Activated CD4-positive, alpha-beta memory T cell treated with anti-CD3 and anti-CD28 coated beads, Interleukin-2, amount 10 ng/mL, durations not matched to agents 7 days and 5 days (primary cell): ENCODE results near the gene METTL26. TPM values are rescaled to one million over a fixed set of nuclear protein-coding genes. Genes with fewer than 3 reads are reported as not detected.

Experiments used
- CTCF ChIA-PET: fragments of 350-600 bp; sonication (Branson Sonifier 250); formaldehyde crosslinking; loops from one replicate; lab custom pipeline; 2021; ENCODE audit warnings: antibody characterized with exemption, inconsistent platforms; lab: Charles Lee
- POLR2A ChIA-PET: fragments of 350-600 bp; sonication (Branson Sonifier 250); formaldehyde crosslinking; loops from one replicate; lab custom pipeline; 2021; ENCODE audit warnings: antibody characterized with exemption; lab: Charles Lee
- DNase-seq: peaks from one replicate; pipeline ENCODE4 v3.0.0-alpha.2; 2020
- H3K27ac Mint-ChIP-seq: one replicate; pipeline ENCODE4 v1.8.0; 2021; ENCODE audit warnings: mild to moderate bottlenecking, mixed read lengths
- H3K27me3 Mint-ChIP-seq: one replicate; pipeline ENCODE4 v1.8.0; 2021; ENCODE audit warnings: mixed read lengths
- H3K36me3 Mint-ChIP-seq: one replicate; pipeline ENCODE4 v1.8.0; 2021; ENCODE audit warnings: low read depth, mixed read lengths
- H3K4me1 Mint-ChIP-seq: one replicate; pipeline ENCODE4 v1.8.0; 2021; ENCODE audit warnings: mixed read lengths
- H3K4me3 Mint-ChIP-seq: one replicate; pipeline ENCODE4 v1.8.0; 2021; ENCODE audit warnings: mild to moderate bottlenecking, mixed read lengths
- H3K9me3 Mint-ChIP-seq: one replicate; pipeline ENCODE4 v1.8.0; 2021; ENCODE audit warnings: mixed read lengths
- total RNA-seq, 2 experiments: library from RNA; stranded (reverse); gene quantifications; one replicate each; pipeline ENCODE4 v1.2.3, GENCODE V29; 2021

METTL26 gene
- total RNA-seq, 2 experiments from 2014 or later = 66.6 to 67.5 TPM

- Mint-ChIP-seq H3K4me3 (no peak overlapping the region), H3K36me3 (peaks cover 6% of the 10 kb centered on the region), H3K9me3 (no peaks in the 10 kb centered on the region), H3K4me1 (peaks cover 2% of the 10 kb centered on the region), H3K27ac (no peak overlapping the region), H3K27me3 (no peaks in the 10 kb centered on the region)
- ChIA-PET POLR2A (interaction anchor here (1.1 to 3.2 kb wide), 2 partner anchors 14 to 23 kb away, joined by 3 to 11 read pairs; partner anchors contain the start of genes JMJD8 and RHBDL1), CTCF (interaction anchor here (1.0 kb wide), 1 partner anchor 12 kb away, joined by 3 read pairs; the partner anchor contains the start of gene WDR90)
- DNase-seq = no peak
Observed at GRCh38 chr16:661184-661821, 25.2 kb upstream of the METTL26 start.

- peak; percentile 68 for DNase-seq
- H3K27ac Mint-ChIP-seq = no peak overlapping the region
- ChIA-PET POLR2A (interaction anchor here (1.0 to 3.2 kb wide), 3 partner anchors 15 to 92 kb away, joined by 3 to 11 read pairs (median 3); partner anchors contain the start of genes JMJD8 and RHBDL1), CTCF (interaction anchor here (1.0 kb wide), 1 partner anchor 11 kb away, joined by 3 read pairs; the partner anchor contains the start of gene WDR90)
- H3K4me1 Mint-ChIP-seq = peaks cover 2% of the 10 kb centered on the region
- no peak overlapping the region for H3K4me3 Mint-ChIP-seq
- H3K9me3 Mint-ChIP-seq = no peaks in the 10 kb centered on the region
- no peaks in the 10 kb centered on the region for H3K27me3 Mint-ChIP-seq
- peaks cover 6% of the 10 kb centered on the region for H3K36me3 Mint-ChIP-seq
Observed at GRCh38 chr16:660459-661183, 24.5 kb upstream of the METTL26 start.

- H3K9me3 Mint-ChIP-seq = no peaks in the 10 kb centered on the region
- no peak overlapping the region for H3K27ac Mint-ChIP-seq
- DNase-seq = no peak
- H3K27me3 Mint-ChIP-seq = no peaks in the 10 kb centered on the region
- H3K36me3 Mint-ChIP-seq = peaks cover 6% of the 10 kb centered on the region
- ChIA-PET CTCF (interaction anchor here (1.0 kb wide), 1 partner anchor 11 kb away, joined by 3 read pairs; the partner anchor contains the start of gene WDR90), POLR2A (interaction anchor here (1.0 kb wide), 1 partner anchor 91 kb away, joined by 3 read pairs; no protein-coding TSS in a partner anchor)
- no peak overlapping the region for H3K4me3 Mint-ChIP-seq
- H3K4me1 Mint-ChIP-seq = peaks cover 2% of the 10 kb centered on the region
Observed at GRCh38 chr16:660132-660458, 24.0 kb upstream of the METTL26 start.

GRCh38 chr16:659618-660017, 23.5 kb upstream of the METTL26 start:
- H3K4me3 Mint-ChIP-seq = no peak overlapping the region
- H3K27ac Mint-ChIP-seq = no peak overlapping the region
- H3K36me3 Mint-ChIP-seq = peaks cover 6% of the 10 kb centered on the region
- CTCF ChIA-PET = interaction anchor here (1.0 kb wide), 1 partner anchor 8 kb away, joined by 3 read pairs; the partner anchor contains the start of gene RHOT2
- no peaks in the 10 kb centered on the region for H3K27me3 Mint-ChIP-seq
- POLR2A ChIA-PET = interaction anchor here (1.0 kb wide), 1 partner anchor 91 kb away, joined by 3 read pairs; no protein-coding TSS in a partner anchor
- no peak for DNase-seq
- H3K4me1 Mint-ChIP-seq = peaks cover 2% of the 10 kb centered on the region
- H3K9me3 Mint-ChIP-seq = no peaks in the 10 kb centered on the region

GRCh38 chr16:658679-659571, 22.8 kb upstream of the METTL26 start:
- no peaks in the 10 kb centered on the region for H3K9me3 Mint-ChIP-seq
- H3K4me1 Mint-ChIP-seq = peaks cover 2% of the 10 kb centered on the region
- H3K27me3 Mint-ChIP-seq = no peaks in the 10 kb centered on the region
- H3K4me3 Mint-ChIP-seq = no peak overlapping the region
- H3K27ac Mint-ChIP-seq = no peak overlapping the region
- CTCF ChIA-PET = interaction anchor here (1.0 kb wide), 1 partner anchor 9 kb away, joined by 3 read pairs; the partner anchor contains the start of gene RHOT2
- POLR2A ChIA-PET = no interaction called here
- DNase-seq = no peak
- peaks cover 6% of the 10 kb centered on the region for H3K36me3 Mint-ChIP-seq

- DNase-seq = no peak
- H3K4me3 Mint-ChIP-seq = no peak overlapping the region
- H3K27ac Mint-ChIP-seq = no peak overlapping the region
- no peaks in the 10 kb centered on the region for H3K27me3 Mint-ChIP-seq
- ChIA-PET POLR2A (no interaction called here), CTCF (interaction anchor here (0.9 kb wide), 1 partner anchor 9 kb away, joined by 3 read pairs; no protein-coding TSS in a partner anchor)
- no peaks in the 10 kb centered on the region for H3K36me3 Mint-ChIP-seq
- peaks cover 2% of the 10 kb centered on the region for H3K4me1 Mint-ChIP-seq
- H3K9me3 Mint-ChIP-seq = no peaks in the 10 kb centered on the region
Observed at GRCh38 chr16:657487-657886, 21.4 kb upstream of the METTL26 start.

- no peaks in the 10 kb centered on the region for H3K27me3 Mint-ChIP-seq
- CTCF ChIA-PET = interaction anchor here (0.7 kb wide), 2 partner anchors 12 to 134 kb away, joined by 5 to 6 read pairs; partner anchors contain the start of genes CHTF18, MCRIP2 and RPUSD1
- H3K27ac Mint-ChIP-seq = no peak overlapping the region
- H3K9me3 Mint-ChIP-seq = no peaks in the 10 kb centered on the region
- no peak for DNase-seq
- no peak overlapping the region for H3K4me3 Mint-ChIP-seq
- POLR2A ChIA-PET = no interaction called here
- no peaks in the 10 kb centered on the region for H3K36me3 Mint-ChIP-seq
- H3K4me1 Mint-ChIP-seq = peaks cover 7% of the 10 kb centered on the region
Observed at GRCh38 chr16:654034-654433, 17.9 kb upstream of the METTL26 start.

- ChIA-PET CTCF (interaction anchor here (0.7 kb wide), 1 partner anchor 13 kb away, joined by 3 read pairs; no protein-coding TSS in a partner anchor), POLR2A (interaction anchor here (1.5 kb wide), 1 partner anchor 11 kb away, joined by 4 read pairs; the partner anchor contains the start of gene MCRIP2)
- no peak overlapping the region for H3K4me3 Mint-ChIP-seq
- no peaks in the 10 kb centered on the region for H3K27me3 Mint-ChIP-seq
- DNase-seq = no peak
- H3K27ac Mint-ChIP-seq = no peak overlapping the region
- H3K4me1 Mint-ChIP-seq = peaks cover 15% of the 10 kb centered on the region
- H3K36me3 Mint-ChIP-seq = no peaks in the 10 kb centered on the region
- no peaks in the 10 kb centered on the region for H3K9me3 Mint-ChIP-seq
Observed at GRCh38 chr16:652454-653305, 16.6 kb upstream of the METTL26 start.

GRCh38 chr16:651844-652243, 15.7 kb upstream of the METTL26 start:
- no peak for DNase-seq
- Mint-ChIP-seq H3K9me3 (no peaks in the 10 kb centered on the region), H3K27ac (no peak overlapping the region), H3K4me1 (peaks cover 19% of the 10 kb centered on the region), H3K27me3 (no peaks in the 10 kb centered on the region), H3K4me3 (no peak overlapping the region), H3K36me3 (no peaks in the 10 kb centered on the region)
- POLR2A ChIA-PET = interaction anchor here (1.5 kb wide), 1 partner anchor 10 kb away, joined by 4 read pairs; the partner anchor contains the start of gene MCRIP2
- CTCF ChIA-PET = interaction anchor here (0.7 kb wide), 1 partner anchor 14 kb away, joined by 3 read pairs; no protein-coding TSS in a partner anchor

GRCh38 chr16:649631-650030, 13.5 kb upstream of the METTL26 start:
- CTCF ChIA-PET = interaction anchor here (0.8 to 1.0 kb wide), 3 partner anchors 11 to 18 kb away, joined by 3 read pairs; partner anchors contain the start of genes METTL26 and RHOT2
- H3K9me3 Mint-ChIP-seq = no peaks in the 10 kb centered on the region
- H3K4me1 Mint-ChIP-seq = peaks cover 23% of the 10 kb centered on the region
- peak overlapping the region; percentile 75 for H3K4me3 Mint-ChIP-seq
- H3K27ac Mint-ChIP-seq = peak overlapping the region; percentile 16
- DNase-seq = peak; percentile 26
- POLR2A ChIA-PET = interaction anchor here (0.8 to 3.0 kb wide), 12 partner anchors 11 to 298 kb away, joined by 3 to 18 read pairs (median 4); partner anchors contain the start of genes CAPN15, JMJD8, METTL26 and RHBDL1
- no peaks in the 10 kb centered on the region for H3K36me3 Mint-ChIP-seq
- H3K27me3 Mint-ChIP-seq = no peaks in the 10 kb centered on the region
